Mesenteric fat pad (tissue), 1 donor: ENCODE data around the gene VKORC1. TPM values are rescaled to one million over a fixed set of nuclear protein-coding genes. Genes with fewer than 3 reads are reported as not detected.

Experiments
- DNase-seq: peaks from one replicate; pipeline ENCODE4 v3.0.0-alpha.2; 2020; ENCODE audit warnings: low spot score
- total RNA-seq: library from RNA; stranded (reverse); fragmentation: NEBNext Ultra II Directional; extraction: Animal tissue kit (Norgen Biotek cat#: 25700); gene quantifications from one replicate; pipeline ENCODE4 v1.2.1, GENCODE V29; 2021
- donor health status: DM: yes; HTN: yes; CAD: no.

VKORC1 gene
- total RNA-seq, 1 donor from 2014 or later: 59.6 TPM

- no peak for DNase-seq
Observed at GRCh38 chr16:31130899-31131298, 36.3 kb upstream of the VKORC1 start.

- no peak for DNase-seq
Observed at GRCh38 chr16:31130336-31130891, 35.8 kb upstream of the VKORC1 start.

- DNase-seq: no peak
Observed at GRCh38 chr16:31129568-31130335, 35.2 kb upstream of the VKORC1 start.

GRCh38 chr16:31128711-31129567 is 34.3 kb upstream of the VKORC1 start:
- DNase-seq: no peak

- DNase-seq: no peak
Observed at GRCh38 chr16:31127182-31127581, 32.6 kb upstream of the VKORC1 start.

- DNase-seq: no peak
Observed at GRCh38 chr16:31125844-31126243, 31.2 kb upstream of the VKORC1 start.

- no peak for DNase-seq
Observed at GRCh38 chr16:31120129-31120528, 25.5 kb upstream of the VKORC1 start.

- DNase-seq: no peak
Observed at GRCh38 chr16:31118223-31119155, 23.9 kb upstream of the VKORC1 start.

- DNase-seq: peak; percentile 100
Observed at GRCh38 chr16:31117384-31118222, 23.0 kb upstream of the VKORC1 start, which contains the start of gene KAT8. Gene KAT8 (plus strand): TSS chr16:31117664. CDS start chr16:31117682, 18 bp downstream.

GRCh38 chr16:31114468-31114867 is 19.9 kb upstream of the VKORC1 start:
- DNase-seq: no peak

GRCh38 chr16:31113121-31114120 is 18.8 kb upstream of the VKORC1 start:
- no peak for DNase-seq

GRCh38 chr16:31112711-31113110 is 18.1 kb upstream of the VKORC1 start:
- DNase-seq: no peak

- DNase-seq: no peak
Observed at GRCh38 chr16:31111881-31112466, 17.4 kb upstream of the VKORC1 start.

GRCh38 chr16:31110106-31111034 is 15.8 kb upstream of the VKORC1 start:
- DNase-seq: no peak

- DNase-seq: no peak
Observed at GRCh38 chr16:31109622-31110021, 15.0 kb upstream of the VKORC1 start.

- DNase-seq: no peak
Observed at GRCh38 chr16:31108794-31109558, 14.4 kb upstream of the VKORC1 start.
